Measurements from ENCODE around the gene ANKRD28.
"Not testable (repeated sequence)": the region's sequence is repeated elsewhere in the genome, so short reads cannot be mapped to it uniquely, and the experiment has no call there.

The ANKRD28 gene

DNA sequence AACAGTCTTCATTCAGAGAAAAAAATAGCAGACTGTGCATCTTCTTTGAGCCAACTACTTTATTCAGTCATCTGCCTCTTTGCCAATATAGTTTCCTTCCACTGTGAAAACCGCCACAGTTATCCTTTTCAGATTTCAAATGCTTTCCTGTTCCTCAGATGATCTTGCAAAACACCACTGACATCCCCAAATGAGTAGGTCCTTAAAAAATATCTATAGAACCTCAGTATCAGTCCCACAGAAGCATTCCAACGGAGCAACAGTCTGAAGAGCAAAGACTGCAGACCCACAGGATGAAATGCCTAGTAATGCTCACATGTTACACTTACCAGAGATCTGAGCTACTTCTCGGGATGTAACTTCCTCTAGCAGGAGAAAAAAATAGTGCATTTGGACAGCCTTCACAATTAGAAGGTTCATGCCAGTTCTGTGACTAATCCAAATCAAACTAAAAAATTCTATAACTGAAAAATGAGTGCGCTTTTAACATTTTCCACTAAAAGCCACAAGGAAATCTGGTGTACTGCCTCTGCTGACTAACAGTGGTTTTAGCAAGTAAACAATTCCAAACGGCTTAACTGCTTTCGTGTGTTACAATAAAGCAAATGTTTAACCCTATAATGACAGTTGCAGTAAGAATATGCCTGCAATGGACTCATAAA is at the start of gene ANKRD28:
TSS of gene ANKRD28 (minus strand) at position 338 of the 662 bp plus-strand sequence. CDS start 1,458 bp downstream, outside the sequence.
- H3K9me3 Mint-ChIP-seq = peaks cover 2% of the 10 kb centered on the region
- DNase-seq = no peak
- H3K4me1 Mint-ChIP-seq (ENCODE audit: low read depth) = peaks cover 77% of the 10 kb centered on the region
- no peaks in the 10 kb centered on the region for H3K27me3 Mint-ChIP-seq
- peak within 1 kb of the TSS; percentile 93 for H3K27ac Mint-ChIP-seq
- peaks cover 19% of the 10 kb centered on the region for H3K36me3 Mint-ChIP-seq (ENCODE audit: low read depth)
- peak within 1 kb of the TSS; percentile 60 for H3K4me3 Mint-ChIP-seq

GRCh38 chr3:15847239-15847638 is 49.5 kb upstream of the ANKRD28 start:
- H3K4me3 Mint-ChIP-seq = no peak overlapping the region
- H3K36me3 Mint-ChIP-seq (ENCODE audit: low read depth) = peaks cover 32% of the 10 kb centered on the region
- no peak for DNase-seq
- peaks cover 11% of the 10 kb centered on the region for H3K9me3 Mint-ChIP-seq
- peaks cover 56% of the 10 kb centered on the region for H3K4me1 Mint-ChIP-seq (ENCODE audit: low read depth)
- H3K27ac Mint-ChIP-seq = no peak overlapping the region
- no peaks in the 10 kb centered on the region for H3K27me3 Mint-ChIP-seq

DNA sequence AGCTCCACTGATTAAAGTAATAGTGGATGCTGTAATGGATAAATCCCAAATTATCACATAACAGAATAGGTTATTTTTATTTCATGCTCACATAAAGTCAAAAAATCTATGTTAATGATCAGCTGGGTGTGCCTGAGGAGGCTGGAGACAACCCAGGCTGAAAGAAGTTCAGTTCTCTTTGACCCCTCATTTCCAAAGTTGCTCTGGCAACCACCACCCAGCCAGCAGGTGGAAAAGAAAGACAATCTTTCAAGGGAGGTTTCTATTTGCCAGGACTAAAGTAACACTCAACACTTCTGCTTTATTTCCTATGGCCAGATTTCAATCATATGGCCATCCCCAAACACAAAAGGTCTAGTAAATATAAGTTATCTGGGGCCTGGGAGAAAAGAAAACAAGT is 48.8 kb upstream of the ANKRD28 start:
- Mint-ChIP-seq H3K9me3 (peaks cover 10% of the 10 kb centered on the region), H3K4me3 (no peak overlapping the region), H3K36me3 (ENCODE audit: low read depth) (peaks cover 33% of the 10 kb centered on the region), H3K27ac (peak overlapping the region; percentile 88), H3K27me3 (no peaks in the 10 kb centered on the region), H3K4me1 (ENCODE audit: low read depth) (peaks cover 58% of the 10 kb centered on the region)
- DNase-seq = no peak

GRCh38 chr3:15845475-15845874 is 47.7 kb upstream of the ANKRD28 start:
- peak overlapping the region; percentile 88 for H3K27ac Mint-ChIP-seq
- no peaks in the 10 kb centered on the region for H3K27me3 Mint-ChIP-seq
- peak overlapping the region; percentile 24 for H3K4me3 Mint-ChIP-seq
- peaks cover 56% of the 10 kb centered on the region for H3K4me1 Mint-ChIP-seq (ENCODE audit: low read depth)
- no peak for DNase-seq
- H3K9me3 Mint-ChIP-seq = peaks cover 17% of the 10 kb centered on the region
- H3K36me3 Mint-ChIP-seq (ENCODE audit: low read depth) = peaks cover 36% of the 10 kb centered on the region

- H3K9me3 Mint-ChIP-seq = peaks cover 23% of the 10 kb centered on the region
- H3K27ac Mint-ChIP-seq = peak overlapping the region; percentile 71
- DNase-seq = no peak
- H3K4me1 Mint-ChIP-seq (ENCODE audit: low read depth) = peaks cover 54% of the 10 kb centered on the region
- H3K36me3 Mint-ChIP-seq (ENCODE audit: low read depth) = peaks cover 41% of the 10 kb centered on the region
- no peaks in the 10 kb centered on the region for H3K27me3 Mint-ChIP-seq
- no peak overlapping the region for H3K4me3 Mint-ChIP-seq
Measured at GRCh38 chr3:15844889-15845288, 47.1 kb upstream of the ANKRD28 start.

GRCh38 chr3:15841091-15841973 is 43.6 kb upstream of the ANKRD28 start:
- Mint-ChIP-seq H3K9me3 (peaks cover 39% of the 10 kb centered on the region), H3K36me3 (ENCODE audit: low read depth) (peaks cover 65% of the 10 kb centered on the region), H3K4me1 (ENCODE audit: low read depth) (peaks cover 46% of the 10 kb centered on the region)
- H3K27me3 Mint-ChIP-seq, H3K27ac Mint-ChIP-seq, H3K4me3 Mint-ChIP-seq, DNase-seq: not testable (repeated sequence)

DNA sequence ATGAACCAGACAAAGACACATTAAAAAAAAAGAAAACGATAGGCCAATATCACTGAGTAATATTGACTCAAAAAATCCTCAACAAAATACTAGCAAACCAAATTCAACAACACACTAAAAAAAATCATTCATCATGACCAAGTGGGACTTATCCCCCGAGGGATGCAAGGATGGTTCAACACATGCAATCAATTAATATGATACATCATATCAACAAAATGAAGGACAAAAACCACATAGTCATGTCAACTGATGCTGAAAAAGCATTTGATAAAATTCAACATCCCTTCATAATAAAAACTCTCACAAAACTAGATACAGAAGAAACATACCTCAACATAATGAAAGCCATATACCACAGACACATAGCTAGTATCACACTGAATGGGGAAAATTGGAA is 41.8 kb upstream of the ANKRD28 start:
- no peaks in the 10 kb centered on the region for H3K27me3 Mint-ChIP-seq
- peaks cover 58% of the 10 kb centered on the region for H3K36me3 Mint-ChIP-seq (ENCODE audit: low read depth)
- H3K4me3 Mint-ChIP-seq = no peak overlapping the region
- peaks cover 39% of the 10 kb centered on the region for H3K9me3 Mint-ChIP-seq
- no peak overlapping the region for H3K27ac Mint-ChIP-seq
- DNase-seq = no peak
- H3K4me1 Mint-ChIP-seq (ENCODE audit: low read depth) = peaks cover 38% of the 10 kb centered on the region

DNA sequence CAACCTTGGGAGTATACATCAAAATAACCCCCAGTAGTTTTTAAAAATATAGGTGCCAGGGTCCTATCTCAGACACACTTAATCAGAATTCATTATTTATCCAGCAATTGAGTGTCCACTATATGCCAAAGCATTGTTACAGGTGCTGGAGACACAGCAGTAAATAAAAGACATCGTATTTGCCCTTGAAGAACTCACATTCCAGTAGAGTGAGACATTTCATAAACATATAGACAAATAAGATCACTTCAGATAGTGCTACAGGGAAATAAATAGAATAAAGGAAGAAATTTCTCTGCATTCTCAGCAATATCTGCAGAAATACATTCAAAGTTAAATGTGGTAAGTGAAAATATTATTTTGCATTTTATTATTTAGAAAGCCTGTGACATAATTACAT is 34.1 kb upstream of the ANKRD28 start:
- Mint-ChIP-seq H3K27ac (no peak overlapping the region), H3K4me1 (ENCODE audit: low read depth) (peaks cover 45% of the 10 kb centered on the region), H3K9me3 (no peaks in the 10 kb centered on the region), H3K36me3 (ENCODE audit: low read depth) (peaks cover under 1% of the 10 kb centered on the region), H3K27me3 (no peaks in the 10 kb centered on the region), H3K4me3 (no peak overlapping the region)
- DNase-seq = no peak

GRCh38 chr3:15825016-15825415 is 27.2 kb upstream of the ANKRD28 start:
- H3K4me3 Mint-ChIP-seq = no peak overlapping the region

DNA sequence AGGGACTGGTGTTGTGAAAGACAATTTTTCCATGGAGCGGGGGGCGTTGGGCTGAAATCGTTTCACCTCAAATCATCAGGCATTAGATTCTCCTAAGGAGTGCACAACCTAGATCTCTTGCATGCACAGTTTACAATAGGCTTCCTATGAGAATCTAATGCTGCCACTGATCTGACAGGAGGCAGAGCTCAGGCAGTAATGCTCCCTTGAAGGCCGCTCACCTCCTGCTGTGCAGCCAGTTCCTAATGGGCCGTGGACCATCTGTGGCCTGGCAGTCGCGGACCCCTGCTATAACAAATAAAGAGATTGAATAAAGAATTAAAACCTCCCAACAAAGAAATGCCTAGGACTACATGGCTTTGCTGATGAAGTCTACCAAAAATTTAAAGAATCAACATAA is 25.3 kb upstream of the ANKRD28 start:
- no peaks in the 10 kb centered on the region for H3K9me3 Mint-ChIP-seq
- no peak overlapping the region for H3K4me3 Mint-ChIP-seq
- no peak overlapping the region for H3K27ac Mint-ChIP-seq
- peaks cover 64% of the 10 kb centered on the region for H3K4me1 Mint-ChIP-seq (ENCODE audit: low read depth)
- H3K27me3 Mint-ChIP-seq = no peaks in the 10 kb centered on the region
- no peak for DNase-seq
- peaks cover 3% of the 10 kb centered on the region for H3K36me3 Mint-ChIP-seq (ENCODE audit: low read depth)

More at GRCh38 chr3:15825016-15825415, 27.2 kb upstream of the ANKRD28 start:
- no peaks in the 10 kb centered on the region for H3K27me3 Mint-ChIP-seq
- H3K9me3 Mint-ChIP-seq = no peaks in the 10 kb centered on the region
- H3K4me1 Mint-ChIP-seq (ENCODE audit: low read depth) = peaks cover 50% of the 10 kb centered on the region
- no peak for DNase-seq
- H3K36me3 Mint-ChIP-seq (ENCODE audit: low read depth) = peaks cover 3% of the 10 kb centered on the region
- no peak overlapping the region for H3K27ac Mint-ChIP-seq

- no peaks in the 10 kb centered on the region for H3K27me3 Mint-ChIP-seq
- no peak overlapping the region for H3K4me3 Mint-ChIP-seq
- no peak for DNase-seq
- H3K36me3 Mint-ChIP-seq (ENCODE audit: low read depth) = peaks cover 3% of the 10 kb centered on the region
- no peak overlapping the region for H3K27ac Mint-ChIP-seq
- peaks cover 64% of the 10 kb centered on the region for H3K4me1 Mint-ChIP-seq (ENCODE audit: low read depth)
- H3K9me3 Mint-ChIP-seq = no peaks in the 10 kb centered on the region
Measured at GRCh38 chr3:15822281-15822680, 24.5 kb upstream of the ANKRD28 start.

DNA sequence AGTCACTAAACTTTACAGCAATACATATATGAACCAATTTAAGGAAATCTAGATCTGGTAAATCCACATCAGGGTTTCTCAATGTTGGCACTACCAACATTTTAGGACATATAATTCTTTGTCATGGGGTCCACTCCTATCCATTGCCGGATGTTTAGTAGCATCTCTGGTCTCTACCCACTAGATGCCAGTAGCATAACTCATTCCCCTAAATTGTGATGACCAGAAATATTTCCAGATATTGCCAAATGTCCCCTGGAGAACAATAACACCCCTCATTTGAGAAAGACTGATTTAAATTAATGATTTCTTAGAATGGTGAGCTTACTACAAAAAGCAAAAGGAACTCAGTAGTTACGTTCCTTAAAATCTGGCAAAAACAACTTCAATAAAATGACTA is 23.1 kb upstream of the ANKRD28 start:
- no peaks in the 10 kb centered on the region for H3K27me3 Mint-ChIP-seq
- no peaks in the 10 kb centered on the region for H3K9me3 Mint-ChIP-seq
- H3K36me3 Mint-ChIP-seq (ENCODE audit: low read depth) = peaks cover 3% of the 10 kb centered on the region
- H3K4me1 Mint-ChIP-seq (ENCODE audit: low read depth) = peaks cover 69% of the 10 kb centered on the region
- no peak overlapping the region for H3K27ac Mint-ChIP-seq
- DNase-seq = no peak
- no peak overlapping the region for H3K4me3 Mint-ChIP-seq

DNA sequence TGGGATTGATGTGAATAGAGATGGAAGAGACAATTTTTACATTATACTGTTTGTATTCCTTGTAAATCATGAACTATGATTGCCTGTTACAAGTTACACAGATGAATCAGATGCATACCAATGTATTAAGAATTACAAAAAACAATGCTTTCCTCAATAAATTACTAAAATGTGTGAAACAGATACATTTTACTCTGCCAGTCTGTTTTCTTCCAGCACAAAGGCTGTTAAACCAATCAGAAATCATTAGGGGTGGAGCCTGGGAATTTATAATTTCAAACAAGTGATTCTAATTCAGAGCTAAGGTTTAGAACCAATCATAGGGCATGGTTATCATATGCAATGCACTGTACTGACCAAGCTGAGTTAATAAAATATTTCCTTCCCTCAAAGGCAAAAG is 21.8 kb upstream of the ANKRD28 start:
- Mint-ChIP-seq H3K27me3 (no peaks in the 10 kb centered on the region), H3K36me3 (ENCODE audit: low read depth) (peaks cover 3% of the 10 kb centered on the region), H3K4me1 (ENCODE audit: low read depth) (peaks cover 76% of the 10 kb centered on the region), H3K9me3 (no peaks in the 10 kb centered on the region), H3K27ac (no peak overlapping the region), H3K4me3 (no peak overlapping the region)
- DNase-seq = no peak

DNA sequence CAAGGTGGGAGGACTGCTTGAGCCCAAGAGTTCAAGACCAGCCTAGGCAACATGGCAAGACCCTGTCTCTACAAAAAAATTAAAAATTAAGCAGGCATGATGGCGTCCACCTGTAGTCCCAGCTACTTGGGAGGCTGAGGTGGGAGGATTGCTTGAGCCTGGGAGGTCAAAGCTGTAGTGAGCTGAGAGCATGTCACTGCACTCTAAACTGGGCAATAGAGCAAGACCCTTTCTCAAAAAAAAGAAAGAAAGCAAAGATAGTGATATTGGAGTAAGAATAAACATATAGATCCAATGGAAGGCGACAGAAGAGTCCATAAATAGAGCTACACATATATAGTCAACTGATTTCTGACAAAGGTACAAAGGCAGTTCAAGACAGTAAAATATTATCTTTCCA is 21.3 kb upstream of the ANKRD28 start:
- H3K9me3 Mint-ChIP-seq = no peaks in the 10 kb centered on the region
- H3K4me3 Mint-ChIP-seq = no peak overlapping the region
- H3K27me3 Mint-ChIP-seq = no peaks in the 10 kb centered on the region
- no peak for DNase-seq
- peaks cover 3% of the 10 kb centered on the region for H3K36me3 Mint-ChIP-seq (ENCODE audit: low read depth)
- no peak overlapping the region for H3K27ac Mint-ChIP-seq
- H3K4me1 Mint-ChIP-seq (ENCODE audit: low read depth) = peaks cover 72% of the 10 kb centered on the region

DNA sequence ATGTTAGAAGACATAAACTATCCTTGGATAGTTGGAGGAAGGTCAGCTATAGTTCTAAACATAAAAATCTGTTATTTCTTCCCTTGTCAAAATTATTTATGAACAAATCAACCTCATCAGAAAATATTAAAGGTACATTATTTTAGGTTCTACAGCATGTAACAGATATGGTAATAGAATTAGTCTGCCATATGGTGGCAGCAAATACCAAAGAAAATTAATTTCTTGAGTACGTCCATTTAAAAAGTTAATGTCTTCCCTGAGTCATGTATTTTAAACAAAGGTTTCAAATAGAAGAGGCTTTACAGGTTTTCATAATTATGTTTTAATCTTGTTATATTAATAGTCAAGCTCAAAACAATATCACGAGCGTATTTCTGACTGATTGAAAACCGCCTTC is 17.9 kb upstream of the ANKRD28 start:
- H3K4me1 Mint-ChIP-seq (ENCODE audit: low read depth) = peaks cover 54% of the 10 kb centered on the region

More for the DNA sequence above, 17.9 kb upstream of the ANKRD28 start:
- Mint-ChIP-seq H3K27me3 (no peaks in the 10 kb centered on the region), H3K4me3 (no peak overlapping the region), H3K27ac (no peak overlapping the region), H3K9me3 (no peaks in the 10 kb centered on the region), H3K36me3 (ENCODE audit: low read depth) (peaks cover 3% of the 10 kb centered on the region)
- no peak for DNase-seq

Measured in activated T-cell treated with anti-CD3 and anti-CD28 coated beads, Interleukin-2, amount 50 U/mL, for 24 hours (primary cell).